GM21381 (cell line): ENCODE results near the gene NHEJ1.

Source experiments
- ATAC-seq: cut with Tn5 transposase; IDR thresholded peaks from one replicate; pipeline ENCODE4 v1.9.1; 2021; ENCODE audit warnings: mild to moderate bottlenecking, moderate library complexity; ENCODE audit not compliant: unreplicated experiment

NHEJ1 gene

DNA sequence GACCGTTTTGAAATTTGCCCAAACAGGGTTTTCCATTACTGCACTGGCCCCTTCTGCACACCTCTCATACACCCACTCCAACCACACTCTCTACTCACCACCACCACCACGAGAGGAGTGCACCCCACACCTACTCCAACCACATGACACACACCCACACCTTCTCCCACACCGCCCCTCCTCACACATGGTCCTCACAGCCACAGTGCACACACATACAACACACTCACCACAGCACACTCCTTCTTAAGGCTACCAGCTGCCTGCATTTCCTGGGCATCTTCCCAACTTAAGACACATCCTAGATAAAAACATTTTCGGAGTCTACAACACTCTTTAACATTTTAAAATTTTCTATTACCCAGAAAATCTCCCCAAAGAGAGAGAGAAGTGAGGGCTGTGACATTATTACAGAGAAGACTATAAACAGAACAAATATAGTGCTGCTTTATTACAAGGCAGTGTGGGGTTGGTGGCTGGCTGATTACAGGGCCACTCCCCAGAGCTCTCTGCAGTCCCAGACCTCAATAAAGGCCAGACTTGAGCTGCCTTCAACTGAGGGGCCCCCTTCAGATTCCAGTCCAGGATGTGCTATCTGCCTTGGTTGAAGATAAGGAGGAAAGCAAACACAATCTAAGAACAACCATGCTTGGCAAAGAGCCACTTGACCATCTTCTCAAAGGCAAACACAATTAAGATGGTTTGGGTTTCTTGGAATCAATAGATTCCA lies 36.1 kb downstream of the NHEJ1 start:
- ATAC-seq, result no peak

DNA sequence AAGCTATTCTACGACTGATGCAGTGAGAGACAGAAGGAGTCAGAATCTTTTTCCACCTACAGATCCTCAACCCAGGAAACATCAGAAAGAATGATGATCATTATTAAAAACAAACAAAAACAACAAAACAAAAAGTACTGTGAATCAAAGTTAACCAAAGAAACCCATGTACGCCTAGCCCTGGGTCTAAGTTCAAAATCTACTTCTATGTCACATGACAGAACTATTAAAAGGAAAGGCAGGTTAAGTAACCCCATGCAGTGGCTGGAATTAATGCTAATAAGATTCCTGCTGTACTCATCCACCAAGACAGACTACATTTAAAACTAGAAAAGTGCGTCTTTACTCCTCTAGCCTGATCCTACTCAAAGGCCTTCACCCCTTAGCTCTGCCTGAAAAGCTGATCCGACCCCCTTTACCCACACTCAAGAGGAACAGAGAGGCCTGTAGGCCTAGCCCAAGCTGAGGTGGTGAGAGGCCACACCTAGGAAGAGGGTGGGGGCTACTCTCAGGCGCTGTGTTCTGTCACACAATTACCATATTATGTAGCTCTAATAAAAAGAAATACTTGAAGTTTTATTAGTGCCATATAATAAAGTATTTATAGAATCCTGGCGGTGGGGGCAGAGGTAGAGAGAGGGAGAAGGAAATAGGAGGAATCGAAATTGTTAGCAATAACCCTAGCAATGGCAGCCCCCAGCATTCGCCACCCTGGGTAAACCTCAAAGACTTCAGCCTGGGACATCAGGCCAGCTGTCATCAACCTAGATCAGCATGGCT lies 37.1 kb downstream of the NHEJ1 start:
- no peak for ATAC-seq

DNA sequence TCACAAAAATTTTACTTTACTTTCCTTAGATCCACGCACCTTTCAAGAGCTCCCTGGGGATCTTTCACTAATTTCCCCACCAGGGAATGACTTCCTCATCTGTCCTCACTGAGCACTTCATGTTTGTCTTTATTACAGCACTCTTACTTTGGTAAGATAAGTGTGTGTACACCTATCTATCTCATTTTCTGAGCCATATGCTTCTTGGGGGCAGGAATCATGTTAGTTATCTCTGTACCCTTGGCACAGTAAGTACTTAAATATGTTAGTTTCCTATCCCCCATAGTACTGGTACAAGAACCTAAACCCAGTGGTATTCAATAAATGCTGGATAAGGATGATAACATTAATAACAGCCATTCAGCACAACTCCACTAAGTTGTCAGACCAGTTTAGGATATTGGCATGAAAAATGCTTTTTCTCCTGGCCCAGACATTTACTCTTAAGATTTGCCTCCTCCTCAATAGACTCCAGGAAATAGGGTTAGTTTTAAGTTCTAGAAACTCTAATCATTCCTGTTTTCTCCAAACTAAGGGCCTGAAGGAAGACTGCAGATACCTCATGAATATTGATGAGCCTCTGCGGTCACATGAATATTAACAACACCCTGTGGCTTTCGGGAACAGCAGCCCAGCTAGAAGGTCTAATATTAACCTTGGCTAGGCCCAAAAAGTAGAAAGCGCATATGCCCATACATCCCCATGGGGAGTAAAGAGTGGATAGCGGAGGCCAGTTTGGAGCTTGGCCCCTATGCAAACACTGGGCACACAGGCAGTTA lies 38.2 kb downstream of the NHEJ1 start:
- no peak for ATAC-seq

DNA sequence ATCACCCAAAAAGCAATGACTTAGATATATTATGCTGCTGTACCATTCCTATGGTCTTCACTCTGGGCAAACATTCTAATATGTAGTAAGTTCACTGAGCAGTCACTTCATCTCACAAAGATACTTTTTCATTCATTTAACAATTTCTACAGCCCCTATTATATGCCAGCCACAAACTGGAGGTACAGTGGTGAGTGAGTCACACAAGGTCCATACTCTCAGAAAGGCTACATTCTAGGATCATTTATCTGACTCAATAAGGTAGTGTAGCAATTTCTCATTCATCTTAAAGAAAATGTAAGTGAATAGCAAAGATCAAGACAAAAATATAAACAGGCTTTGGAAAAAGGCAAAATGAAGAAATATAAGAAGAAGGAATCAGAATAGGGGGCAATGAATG lies 40.5 kb downstream of the NHEJ1 start:
- no peak for ATAC-seq

DNA sequence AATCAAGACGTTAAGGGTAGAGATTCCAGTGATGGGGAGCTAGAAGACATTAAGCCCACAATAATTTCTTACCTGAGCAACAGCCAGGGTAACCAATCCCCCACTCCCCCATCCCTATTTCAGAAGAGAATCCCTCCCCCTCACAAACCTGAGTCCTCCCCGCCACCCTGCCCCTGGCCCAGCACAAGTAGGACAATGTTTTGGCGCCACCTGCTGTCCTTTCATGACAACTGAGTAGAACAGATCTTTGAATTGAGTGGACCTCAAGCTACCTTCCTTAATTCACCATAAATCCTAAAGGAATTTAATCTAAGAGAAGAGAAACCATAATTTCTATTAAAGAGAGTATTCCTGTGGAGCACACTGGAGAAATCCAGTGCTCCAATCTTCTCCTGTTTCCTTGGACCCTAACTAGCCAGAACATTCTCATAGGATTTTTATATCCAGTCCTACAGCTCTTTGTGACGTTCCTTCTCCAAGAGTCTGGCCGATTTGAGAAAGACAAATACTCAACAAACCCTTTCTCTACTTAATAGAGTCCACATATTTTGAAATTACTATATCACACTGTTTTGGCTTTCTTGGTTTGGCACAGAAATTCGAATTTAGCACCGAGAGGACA lies 41.1 kb downstream of the NHEJ1 start:
- no peak for ATAC-seq

DNA sequence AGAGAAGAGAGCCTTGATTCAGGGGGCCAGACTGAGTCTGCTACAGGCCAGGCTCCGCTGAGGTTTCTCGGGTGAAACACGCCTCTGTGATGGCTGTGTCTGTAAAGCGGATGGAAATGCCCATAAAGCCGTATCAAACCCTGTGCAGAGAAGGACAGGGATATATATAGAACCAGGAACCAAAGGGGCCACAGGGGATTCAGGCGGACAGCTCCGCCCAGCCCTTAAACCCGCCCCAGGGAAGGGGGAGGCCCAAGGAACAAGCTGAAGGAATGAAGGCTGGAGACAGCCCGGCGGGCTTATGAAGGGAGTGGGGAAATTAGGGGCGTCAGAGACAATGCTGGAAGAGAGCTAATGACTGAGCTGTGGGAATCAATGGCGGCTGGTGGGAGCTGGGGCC lies 42.1 kb downstream of the NHEJ1 start:
- ATAC-seq, result no peak

DNA sequence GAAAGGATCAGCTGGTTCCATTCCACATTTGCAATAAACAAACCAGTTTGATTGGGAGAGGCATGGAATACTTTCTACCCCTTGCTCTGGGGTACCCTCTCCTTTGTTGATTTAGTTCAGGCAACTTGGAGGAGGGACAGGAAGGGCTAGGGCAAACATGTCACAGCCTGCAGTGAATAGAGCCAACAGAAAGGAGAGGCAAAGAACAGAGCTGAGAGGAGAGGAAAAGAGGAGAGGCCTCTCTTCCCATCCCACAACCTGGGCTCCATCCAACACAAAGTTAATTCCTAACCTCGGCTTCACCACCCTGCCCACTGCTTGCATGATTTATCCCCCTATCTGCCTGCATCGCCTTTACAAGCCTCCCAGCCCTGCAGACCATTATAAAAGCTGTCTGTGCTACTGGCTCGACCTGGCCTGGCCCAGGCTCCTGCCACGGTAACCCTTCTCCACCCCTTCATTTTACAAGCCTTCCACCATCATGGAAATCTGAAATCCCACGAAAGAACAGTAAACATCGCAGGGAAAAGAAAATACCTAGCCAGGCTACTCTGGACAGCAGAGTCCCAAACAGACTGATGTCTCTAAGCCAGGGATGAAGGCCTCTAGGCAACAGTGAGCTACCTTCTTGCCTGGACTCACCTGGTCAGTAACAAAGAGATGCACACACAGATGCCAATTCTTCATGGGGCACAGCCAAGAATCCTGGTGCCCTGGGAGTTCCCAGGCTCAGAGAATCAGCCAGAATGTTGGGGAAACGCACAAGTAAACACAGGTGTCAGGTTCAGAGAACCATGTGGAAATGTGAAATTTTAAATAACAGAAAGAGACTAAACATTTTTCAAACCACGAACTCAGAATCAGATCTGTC lies 43.6 kb downstream of the NHEJ1 start:
- no peak for ATAC-seq

DNA sequence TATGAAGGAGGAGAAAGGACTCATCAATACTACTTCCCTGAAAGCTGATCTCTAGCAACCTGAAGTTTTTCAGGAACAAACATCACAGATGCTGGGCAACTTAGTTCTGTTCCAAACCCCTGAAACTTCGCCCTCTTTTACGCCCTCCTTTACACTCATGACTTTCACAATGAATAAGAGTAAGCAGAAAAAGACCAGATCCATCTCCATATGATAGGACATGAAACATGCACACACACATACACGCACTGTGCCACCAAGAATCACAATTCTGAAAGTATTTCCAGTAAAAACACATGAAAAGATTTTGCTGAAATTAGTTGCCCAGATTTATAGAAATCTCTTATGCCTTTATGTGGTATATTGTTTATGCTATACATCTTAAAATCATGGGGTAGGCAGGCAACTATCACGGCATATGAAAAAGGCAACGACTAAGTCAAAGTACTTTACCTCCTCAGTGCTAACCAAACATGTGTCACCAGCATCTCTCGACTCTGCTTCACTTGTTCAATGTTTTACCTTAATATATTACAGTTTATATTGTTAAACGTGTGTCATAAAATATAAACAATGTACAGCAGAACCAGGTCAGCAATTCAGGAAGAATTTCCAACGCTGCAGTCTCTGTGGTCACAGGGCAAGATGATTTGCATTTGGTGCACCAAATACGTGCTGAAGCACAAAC lies 47.8 kb downstream of the NHEJ1 start:
- no peak for ATAC-seq

DNA sequence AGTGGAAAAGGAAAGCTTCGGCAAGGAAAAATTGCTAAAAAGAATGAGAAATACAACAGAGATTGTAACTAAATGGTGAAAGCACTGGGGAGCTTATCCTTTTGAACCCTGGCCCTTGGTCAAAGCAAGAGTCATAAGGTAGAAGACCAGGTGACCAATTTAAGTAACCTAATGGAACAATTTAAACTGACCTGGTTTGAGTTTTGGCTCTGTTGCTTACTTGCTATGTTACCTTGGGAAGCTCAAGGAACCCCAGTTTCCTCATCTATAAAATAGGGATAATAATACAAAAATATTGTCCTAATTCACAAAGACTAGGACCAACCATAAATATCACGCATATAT lies 48.6 kb downstream of the NHEJ1 start:
- ATAC-seq, result no peak

DNA sequence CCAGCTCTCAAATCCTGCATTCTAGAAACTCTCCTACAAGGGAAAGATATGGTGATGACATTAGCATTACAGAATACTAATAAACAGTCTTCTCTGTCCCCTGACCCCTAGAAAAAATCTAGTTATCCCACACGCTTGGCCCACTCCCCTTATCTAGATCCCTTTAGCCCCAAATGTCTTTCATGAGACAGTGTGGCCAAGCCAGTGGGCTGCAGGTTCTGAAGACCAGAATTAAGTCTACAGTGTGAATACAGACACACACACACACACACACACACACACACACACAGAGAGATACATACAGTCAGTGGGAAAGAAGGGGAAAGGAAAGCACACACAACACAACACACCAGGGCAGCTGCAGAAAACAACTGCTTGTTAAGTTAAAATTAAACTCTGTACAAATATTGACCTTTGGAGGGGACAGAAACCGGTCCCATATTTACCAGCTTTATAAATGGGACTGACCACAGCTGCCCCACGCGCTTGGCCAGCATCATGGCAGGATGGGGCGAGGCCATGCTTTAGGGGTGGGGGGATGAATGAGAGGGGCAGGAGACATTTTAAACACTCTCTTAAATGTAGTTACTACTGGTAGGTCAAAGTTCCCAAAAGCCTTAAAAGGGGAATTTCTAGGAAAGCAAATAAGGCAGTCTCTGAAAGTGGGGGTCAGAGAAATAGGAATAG lies 49.1 kb downstream of the NHEJ1 start:
- ATAC-seq, result no peak

DNA sequence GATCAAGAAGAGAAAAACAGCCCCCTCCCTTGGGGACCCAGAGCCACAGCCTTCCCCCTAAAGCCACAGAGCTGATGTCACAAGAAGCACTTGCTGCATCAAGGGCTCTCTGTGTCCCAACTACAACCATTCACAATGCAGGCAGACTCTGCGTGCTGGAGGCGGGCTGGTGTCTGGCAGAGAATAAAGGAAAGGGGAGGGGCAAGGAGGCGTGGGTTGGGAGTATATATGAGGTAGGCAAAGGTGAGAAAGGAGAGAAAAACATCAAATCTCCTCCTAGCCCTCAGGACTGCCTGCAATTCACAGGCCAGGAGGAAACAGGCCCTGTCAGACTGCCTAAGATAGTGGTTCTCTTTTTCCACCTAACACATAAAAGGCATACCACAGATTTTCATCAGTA lies 51.1 kb downstream of the NHEJ1 start:
- no peak for ATAC-seq

DNA sequence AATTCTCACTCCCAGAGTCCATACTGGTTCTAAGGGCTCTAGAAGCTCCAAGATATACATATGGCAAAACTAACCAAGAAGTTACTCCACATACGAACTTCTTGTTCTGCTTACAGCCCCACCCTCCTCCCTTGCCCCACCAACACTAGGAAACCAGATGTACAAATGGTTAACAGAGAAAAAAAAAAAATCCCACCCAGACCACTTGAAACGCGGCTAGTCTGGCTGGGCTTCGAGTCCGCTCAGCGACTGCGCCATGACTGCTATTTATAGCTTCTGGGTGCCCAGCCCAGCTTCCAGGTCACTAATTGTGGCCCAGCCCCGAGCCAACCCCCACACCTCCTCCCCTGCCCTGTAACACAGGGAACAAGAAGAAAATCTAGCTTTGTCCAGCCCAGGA lies 52.9 kb downstream of the NHEJ1 start:
- no peak for ATAC-seq

DNA sequence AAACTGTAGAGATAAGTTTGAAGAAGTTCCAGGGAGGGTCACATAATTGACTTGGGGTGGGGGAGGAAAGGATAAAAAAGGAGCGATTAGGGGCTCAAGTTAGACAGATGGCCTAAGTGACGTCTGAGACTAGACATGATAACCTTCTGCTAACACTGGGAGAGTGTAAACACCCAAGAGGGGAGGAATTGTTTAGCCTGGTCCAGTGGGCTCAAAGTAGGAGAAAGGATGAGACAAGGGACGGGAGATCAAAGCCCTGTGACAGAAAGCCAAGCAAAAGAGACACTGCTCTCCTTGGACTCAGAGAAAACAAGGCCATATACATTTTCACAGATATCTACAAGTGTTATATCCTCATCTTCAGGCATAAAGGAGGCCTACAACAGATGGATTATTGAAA lies 54.4 kb downstream of the NHEJ1 start:
- ATAC-seq, result no peak

DNA sequence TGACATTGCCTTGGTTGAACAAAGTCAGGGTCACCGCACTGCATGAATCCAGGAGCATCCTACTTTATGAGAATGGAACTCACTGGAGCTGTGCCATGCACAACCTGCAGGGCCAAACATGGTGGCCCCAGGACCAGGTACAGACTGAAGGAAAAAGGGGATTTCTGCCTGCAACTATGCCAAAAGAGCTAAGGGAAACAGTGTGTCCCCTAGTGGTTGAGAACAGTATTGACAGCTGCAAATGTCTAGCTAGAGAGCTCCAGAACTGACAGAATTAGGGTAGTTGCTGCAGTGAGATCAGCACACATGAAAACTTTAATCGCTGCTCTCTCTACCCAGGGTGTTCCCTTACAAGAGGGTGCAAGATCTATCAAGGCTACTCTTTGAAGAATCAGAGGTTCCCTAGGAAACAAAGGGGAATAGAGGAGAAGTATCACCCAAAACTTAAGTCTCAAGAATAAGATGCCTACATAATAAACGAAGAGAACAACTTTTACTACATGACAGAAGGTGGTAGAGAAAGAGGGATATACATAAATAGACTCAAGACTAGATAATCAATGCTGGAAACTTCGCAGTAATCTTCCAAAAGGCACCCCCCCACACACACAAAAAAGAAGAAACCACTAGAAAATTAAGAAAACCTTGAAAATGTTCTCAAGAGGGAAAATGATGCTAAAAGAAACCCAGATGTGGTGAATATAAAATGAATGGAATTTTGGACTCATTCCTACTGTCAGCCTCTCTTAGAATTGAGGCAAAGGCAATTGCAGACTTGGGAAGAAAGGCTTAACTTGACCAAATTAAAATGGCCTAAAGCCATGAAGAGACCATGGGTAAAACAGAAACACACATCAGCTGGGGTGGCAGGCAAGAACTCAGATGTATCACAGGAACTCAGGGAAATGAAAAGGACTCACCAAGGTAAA lies 56.2 kb downstream of the NHEJ1 start:
- peak; percentile 61 for ATAC-seq

DNA sequence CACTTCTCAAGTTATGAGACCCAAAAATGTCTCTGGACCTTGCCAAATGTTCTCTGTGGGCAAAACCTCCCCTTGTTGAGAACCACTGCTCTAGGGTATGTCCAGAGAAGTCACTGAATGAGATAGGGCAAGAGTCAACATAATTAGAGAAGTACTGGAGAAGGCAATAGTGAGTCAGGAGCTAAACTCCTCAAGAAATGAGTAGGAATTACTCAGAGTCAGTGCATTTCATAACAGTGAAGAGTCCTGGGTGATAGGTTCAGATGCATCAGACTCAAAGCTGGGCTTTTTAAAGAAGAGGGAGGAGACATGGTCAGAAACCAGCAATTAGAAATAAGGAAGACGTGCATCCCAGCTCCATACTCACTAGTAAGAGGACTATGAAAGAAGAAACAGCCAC lies 61.3 kb downstream of the NHEJ1 start:
- ATAC-seq, result no peak

DNA sequence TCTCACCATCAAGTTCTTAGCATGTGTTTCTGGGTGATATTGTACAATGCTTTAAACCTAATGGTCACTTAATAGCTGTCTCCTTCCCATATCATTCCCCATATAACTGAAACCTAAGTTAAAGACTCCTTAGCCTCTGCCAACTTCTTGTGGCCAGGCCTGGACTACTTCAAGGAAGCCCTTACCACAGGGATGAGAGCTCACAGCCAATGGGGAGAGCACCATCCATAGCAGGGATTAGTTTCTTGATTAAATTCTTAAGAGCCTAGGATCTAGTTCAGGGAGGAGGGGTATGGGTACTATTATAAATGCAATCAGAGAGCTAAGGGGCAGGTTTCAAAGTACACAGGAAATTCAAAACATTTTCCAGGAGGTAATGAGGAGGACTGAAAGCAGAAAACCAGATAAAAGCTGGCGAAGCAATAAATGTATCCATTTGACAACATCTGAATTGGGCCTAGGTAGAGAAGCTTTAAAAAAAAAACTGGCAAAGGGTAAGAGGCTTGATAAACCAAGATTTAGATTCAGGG lies 65.1 kb downstream of the NHEJ1 start:
- no peak for ATAC-seq

DNA sequence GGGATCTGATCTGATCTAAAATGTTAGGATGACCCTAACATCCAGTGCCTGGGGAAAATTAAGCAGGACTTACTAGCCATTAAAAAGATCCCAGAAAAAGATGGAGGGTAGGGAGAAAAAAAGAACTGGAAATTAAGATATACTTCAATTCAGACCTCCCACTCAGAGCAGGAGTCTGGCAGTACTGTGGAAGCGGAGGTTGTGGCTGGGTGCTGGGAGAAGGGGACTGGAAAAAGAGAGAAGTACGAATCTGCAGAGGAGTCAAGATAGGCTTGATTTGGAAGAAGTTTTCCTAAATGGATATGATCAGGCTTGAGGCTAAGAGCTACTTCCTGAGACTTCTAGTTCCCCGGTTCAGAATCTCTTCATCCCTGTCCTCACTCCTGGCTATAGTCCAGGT lies 66.4 kb downstream of the NHEJ1 start:
- ATAC-seq, result no peak
